GM18520 (cell line): ENCODE measurements around the gene PARD3.

ENCODE experiments used
- ATAC-seq: cut with Tn5 transposase; IDR thresholded peaks from one replicate; pipeline ENCODE4 v1.9.1; 2021; ENCODE audit not compliant: unreplicated experiment

PARD3 gene

GRCh38 chr10:34697351-34698247 lies 117.5 kb downstream of the PARD3 start:
- ATAC-seq, result no peak

GRCh38 chr10:34696423-34696822 lies 118.7 kb downstream of the PARD3 start:
- no peak for ATAC-seq

- ATAC-seq, result no peak
Observed at GRCh38 chr10:34690383-34691049, 124.6 kb downstream of the PARD3 start.

- ATAC-seq, result no peak
Observed at GRCh38 chr10:34689053-34689452, 126.0 kb downstream of the PARD3 start.

GRCh38 chr10:34687434-34688210 lies 127.5 kb downstream of the PARD3 start:
- no peak for ATAC-seq

GRCh38 chr10:34682580-34682979 lies 132.5 kb downstream of the PARD3 start:
- ATAC-seq, result no peak

- ATAC-seq, result no peak
Observed at GRCh38 chr10:34681933-34682332, 133.2 kb downstream of the PARD3 start.

- ATAC-seq, result no peak
Observed at GRCh38 chr10:34679177-34679576, 135.9 kb downstream of the PARD3 start.

DNA sequence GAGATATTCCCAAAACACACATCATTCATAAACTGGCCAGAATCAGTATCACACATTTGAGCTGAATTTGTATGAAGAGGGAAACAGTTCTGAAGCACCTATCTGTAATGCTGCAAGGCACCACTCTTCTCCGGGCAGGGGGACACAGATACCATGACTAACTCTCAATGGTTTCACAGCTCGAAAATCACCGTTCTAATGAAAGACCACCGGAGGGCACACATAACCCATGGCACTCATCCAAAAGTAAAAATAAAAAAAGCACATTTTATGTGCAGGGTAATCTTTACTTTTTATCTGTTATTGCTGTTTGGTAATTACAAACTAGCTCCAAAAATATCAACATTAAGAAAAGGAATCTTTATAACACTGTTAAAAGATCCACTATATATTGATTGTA lies 137.5 kb downstream of the PARD3 start:
- no peak for ATAC-seq

GRCh38 chr10:34677132-34677531 lies 138.0 kb downstream of the PARD3 start:
- ATAC-seq, result no peak

- no peak for ATAC-seq
Observed at GRCh38 chr10:34674176-34674575, 140.9 kb downstream of the PARD3 start.

DNA sequence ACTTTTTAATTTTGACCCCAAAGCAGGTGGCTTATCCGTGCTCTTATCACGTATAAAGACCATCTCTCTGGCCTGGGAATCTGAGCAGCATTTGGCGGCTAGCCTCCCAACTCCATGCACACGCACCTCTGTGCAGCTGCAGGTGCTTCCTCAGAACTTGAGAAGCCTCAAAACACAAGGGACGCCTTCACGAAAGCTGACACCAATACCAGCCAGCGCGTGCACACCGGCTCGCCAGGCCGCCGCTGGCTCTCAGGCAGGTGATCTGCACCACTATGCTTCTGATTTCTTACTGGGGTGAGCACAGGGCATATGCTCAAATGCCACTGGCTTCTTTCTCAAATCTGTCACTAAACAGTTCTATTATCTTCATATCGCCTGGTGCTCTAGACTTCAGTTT lies 145.0 kb downstream of the PARD3 start:
- no peak for ATAC-seq

DNA sequence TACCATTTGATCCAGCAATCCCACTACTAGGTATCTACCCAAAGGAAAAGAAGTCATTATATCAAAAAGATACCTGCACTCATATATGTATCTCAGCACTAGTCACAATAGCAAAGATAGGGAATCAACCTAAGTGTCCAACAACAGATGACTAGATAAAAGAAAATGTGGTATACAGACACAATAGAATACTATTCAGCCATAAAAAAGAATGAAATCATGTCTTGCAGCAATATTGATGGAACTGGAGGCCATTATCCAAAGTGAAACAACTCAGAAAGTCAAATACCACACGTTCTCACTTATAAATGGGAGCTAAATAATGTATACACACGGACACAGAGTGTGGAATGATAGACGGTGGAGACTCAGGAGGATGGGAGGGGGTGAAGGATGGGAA lies 146.0 kb downstream of the PARD3 start:
- no peak for ATAC-seq

GRCh38 chr10:34667177-34667576 lies 147.9 kb downstream of the PARD3 start:
- no peak for ATAC-seq

- peak; percentile 62 for ATAC-seq
Observed at GRCh38 chr10:34666008-34666704, 148.9 kb downstream of the PARD3 start.

- ATAC-seq, result no peak
Observed at GRCh38 chr10:34664706-34665105, 150.4 kb downstream of the PARD3 start.

DNA sequence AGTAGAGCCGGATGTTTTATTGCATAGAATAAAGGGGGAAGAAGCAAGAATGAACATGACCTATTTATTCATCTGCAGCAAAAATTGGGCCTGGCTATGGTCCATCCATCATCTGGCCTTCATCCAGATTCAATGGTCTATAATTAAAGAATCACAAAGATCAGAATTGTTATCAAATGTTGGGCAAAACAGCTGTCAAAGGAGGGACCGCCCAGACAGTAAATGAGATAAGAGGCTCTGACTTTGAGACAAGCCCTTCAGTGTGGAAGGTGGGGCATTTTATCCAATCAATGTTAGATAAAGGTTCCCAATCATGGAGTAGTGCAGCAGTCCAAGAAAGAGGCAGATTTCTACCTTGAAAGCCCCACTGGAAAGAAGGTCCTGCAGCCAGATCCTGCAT lies 153.5 kb downstream of the PARD3 start:
- no peak for ATAC-seq

DNA sequence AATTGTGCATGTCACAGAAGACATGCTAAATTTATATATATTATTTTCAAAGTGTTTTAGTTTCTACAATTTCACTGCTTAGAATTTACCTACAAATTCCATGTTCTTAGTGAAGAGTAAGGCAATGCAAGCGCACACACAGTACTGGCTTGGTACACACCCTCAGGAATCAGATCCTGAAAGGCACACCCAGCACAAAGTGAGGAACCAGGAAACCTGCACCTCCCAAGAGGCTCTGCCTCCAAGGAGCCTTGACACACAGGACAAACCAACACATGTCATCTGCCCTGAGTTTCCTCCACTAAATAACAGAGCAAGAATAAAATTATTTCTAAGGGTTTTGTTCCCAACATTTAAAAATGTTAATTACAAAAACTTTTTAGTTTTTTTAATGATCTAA lies 156.2 kb downstream of the PARD3 start:
- ATAC-seq, result no peak

- no peak for ATAC-seq
Observed at GRCh38 chr10:34656661-34657060, 158.4 kb downstream of the PARD3 start.

GRCh38 chr10:34655286-34656170 lies 159.6 kb downstream of the PARD3 start:
- no peak for ATAC-seq
